ENCODE results near the gene LRRC25. TPM values are rescaled to one million over a fixed set of nuclear protein-coding genes. Genes with fewer than 3 reads are reported as not detected.

LRRC25 gene
- total and polyA plus RNA-seq, 7 donors = 0.65 to 5.2 (median 2.3) TPM

GRCh38 chr19:18441804-18442788, 44.7 kb upstream of the LRRC25 start:
- Histone ChIP-seq H3K9me3 (no peaks in the 10 kb centered on the region), H3K27ac (no peak overlapping the region), H3K36me3 (ENCODE audit: insufficient read depth in 1 of 2, low read depth in 1 of 2) (peaks cover 7 to 44% of the 10 kb centered on the region in 2 donors), H3K4me1 (peaks cover 12% of the 10 kb centered on the region), H3K27me3 (ENCODE audit: insufficient read depth in 3 of 3, low read length in 2 of 3) (peaks cover 0 to 8% (median 6%) of the 10 kb centered on the region in 3 donors), H3K4me3 (no peak overlapping the region)
- ATAC-seq (no peak), DNase-seq (no peak)
- intact Hi-C loops (cut with DNase I) = no loop called here
- WGBS, 3 donors = 86 to 91% (median 91%) methylated on average over 5 of the region's 5 CpGs
- no peak for TF ChIP-seq CTCF (IDR thresholded peaks at IDR 0.05)

- 78 to 83% (median 79%) methylated on average over 23 of the region's 23 CpGs for WGBS, 3 donors
- Histone ChIP-seq H3K4me3 (no peak overlapping the region), H3K27me3 (ENCODE audit: insufficient read depth in 3 of 3, low read length in 2 of 3) (peaks cover 0 to 8% (median 6%) of the 10 kb centered on the region in 3 donors), H3K4me1 (peaks cover 18% of the 10 kb centered on the region), H3K27ac (no peak overlapping the region), H3K36me3 (ENCODE audit: insufficient read depth in 1 of 2, low read depth in 1 of 2) (peaks cover 7 to 36% of the 10 kb centered on the region in 2 donors), H3K9me3 (no peaks in the 10 kb centered on the region)
- no peak for ATAC-seq
- intact Hi-C loops (cut with DNase I) = no loop called here
- DNase-seq = no peak
- no peak for TF ChIP-seq CTCF (IDR thresholded peaks at IDR 0.05)
Measured at GRCh38 chr19:18440936-18441803, 43.7 kb upstream of the LRRC25 start.

GRCh38 chr19:18440415-18440877, 43.0 kb upstream of the LRRC25 start:
- peaks cover 5 to 29% of the 10 kb centered on the region in 2 donors for H3K36me3 ChIP-seq (ENCODE audit: insufficient read depth in 1 of 2, low read depth in 1 of 2)

GRCh38 chr19:18439910-18440237, 42.5 kb upstream of the LRRC25 start:
- Histone ChIP-seq H3K4me1 (peaks cover 18% of the 10 kb centered on the region), H3K36me3 (ENCODE audit: insufficient read depth in 1 of 2, low read depth in 1 of 2) (peaks cover 4 to 25% of the 10 kb centered on the region in 2 donors), H3K4me3 (no peak overlapping the region), H3K27ac (no peak overlapping the region), H3K9me3 (no peaks in the 10 kb centered on the region), H3K27me3 (ENCODE audit: insufficient read depth in 3 of 3, low read length in 2 of 3) (peaks cover 0 to 8% (median 6%) of the 10 kb centered on the region in 3 donors)
- ATAC-seq = no peak
- 69 to 72% (median 71%) methylated on average over 9 of the region's 9 CpGs for WGBS, 3 donors
- intact Hi-C loops (cut with DNase I) = no loop called here
- peak in 1 of 2 donors; percentile 65 for DNase-seq
- TF ChIP-seq CTCF (IDR thresholded peaks at IDR 0.05) = no peak

More at GRCh38 chr19:18440415-18440877, 43.0 kb upstream of the LRRC25 start:
- Histone ChIP-seq H3K27me3 (ENCODE audit: insufficient read depth in 3 of 3, low read length in 2 of 3) (peaks cover 0 to 8% (median 6%) of the 10 kb centered on the region in 3 donors), H3K27ac (no peak overlapping the region), H3K9me3 (no peaks in the 10 kb centered on the region), H3K4me3 (no peak overlapping the region), H3K4me1 (peaks cover 18% of the 10 kb centered on the region)
- intact Hi-C loops (cut with DNase I) = no loop called here
- DNase-seq = no peak
- ATAC-seq = peak in 1 of 4 donors; percentile 22
- WGBS, 3 donors = 50 to 54% (median 52%) methylated on average over 11 of the region's 11 CpGs
- peak; percentile 15 for TF ChIP-seq CTCF (IDR thresholded peaks at IDR 0.05)

Measured in psoas muscle (tissue), 8 donors.